Common myeloid progenitor, CD34-positive (primary cell): ENCODE measurements around the gene LRRC45.

Experiments
- CTCF ChIA-PET: fragments of 350-600 bp; sonication (Branson Sonifier 250); formaldehyde crosslinking; loops from one replicate; lab custom pipeline; 2021; ENCODE audit warnings: antibody characterized with exemption; lab: Charles Lee
- POLR2A ChIA-PET: fragments of 350-600 bp; sonication (Branson Sonifier 250); formaldehyde crosslinking; loops from one replicate; lab custom pipeline; 2021; ENCODE audit warnings: antibody characterized with exemption; lab: Charles Lee
- DNase-seq, 3 donors: peaks; one replicate each; pipeline versions ENCODE4 v3.0.0 to v3.0.0-alpha.2; 2013
- H3K27ac ChIP-seq, 2 experiments: 1 replicate in 1 of 2; 2 replicates in 1 of 2; pipeline ENCODE4 v1.7.0; 2013; ENCODE audit warnings: inconsistent platforms in 2 of 2, low read length in 2 of 2, mild to moderate bottlenecking in 2 of 2, low read depth in 1 of 2, moderate library complexity in 1 of 2; ENCODE audit not compliant: severe bottlenecking in 2 of 2, insufficient read depth in 1 of 2, poor library complexity in 1 of 2
- H3K27me3 ChIP-seq, 5 experiments: replicated peaks in 2 of 5; 1 replicate in 3 of 5; 2 replicates in 2 of 5; pipeline versions ENCODE4 v1.6.1 to v1.7.0; 2013; ENCODE audit warnings: low read length in 4 of 5, mild to moderate bottlenecking in 2 of 5, moderate library complexity in 2 of 5, inconsistent platforms in 1 of 5; ENCODE audit not compliant: insufficient read depth in 5 of 5, control insufficient read depth in 4 of 5
- H3K36me3 ChIP-seq, 4 experiments: 1 replicate in 2 of 4; 2 replicates in 2 of 4; pipeline versions ENCODE4 v1.6.1 to v1.7.0; 2013; ENCODE audit warnings: low read length in 3 of 4, control low read depth in 1 of 4, mild to moderate bottlenecking in 1 of 4; ENCODE audit not compliant: control insufficient read depth in 4 of 4, insufficient read depth in 4 of 4
- H3K4me1 ChIP-seq, 4 experiments: 1 replicate in 3 of 4; 2 replicates in 1 of 4; pipeline versions ENCODE4 v1.6.1 to v1.7.1; 2013; ENCODE audit warnings: low read length in 3 of 4, mild to moderate bottlenecking in 3 of 4, control low read depth in 1 of 4, inconsistent platforms in 1 of 4, moderate library complexity in 1 of 4; ENCODE audit not compliant: control insufficient read depth in 4 of 4, insufficient read depth in 4 of 4; ENCODE audit errors: control extremely low read depth in 1 of 4
- H3K4me3 ChIP-seq, 7 experiments: 1 replicate in 4 of 7; 2 replicates in 3 of 7; pipeline versions ENCODE4 v1.5.1 to v1.7.0; 2013; ENCODE audit warnings: mild to moderate bottlenecking in 7 of 7, low read length in 6 of 7, moderate library complexity in 6 of 7, inconsistent platforms in 2 of 7, low read depth in 2 of 7, control low read depth in 1 of 7; ENCODE audit not compliant: insufficient read depth in 4 of 7, control insufficient read depth in 1 of 7; ENCODE audit errors: extremely low read depth in 1 of 7
- H3K9me3 ChIP-seq, 5 experiments: 1 replicate in 4 of 5; 2 replicates in 1 of 5; pipeline versions ENCODE4 v1.6.1 to v1.7.1; 2013; ENCODE audit warnings: low read length in 4 of 5, mild to moderate bottlenecking in 2 of 5, inconsistent platforms in 1 of 5, low read depth in 1 of 5, moderate library complexity in 1 of 5; ENCODE audit not compliant: control insufficient read depth in 4 of 5, insufficient read depth in 2 of 5; ENCODE audit errors: control extremely low read depth in 1 of 5
- WGBS: methylation state at CpG from one replicate; pipeline ENCODE4 v1.1.5; 2013; ENCODE audit not compliant: insufficient coverage; 5-methylcytosine and 5-hydroxymethylcytosine counted together

The LRRC45 gene

DNA sequence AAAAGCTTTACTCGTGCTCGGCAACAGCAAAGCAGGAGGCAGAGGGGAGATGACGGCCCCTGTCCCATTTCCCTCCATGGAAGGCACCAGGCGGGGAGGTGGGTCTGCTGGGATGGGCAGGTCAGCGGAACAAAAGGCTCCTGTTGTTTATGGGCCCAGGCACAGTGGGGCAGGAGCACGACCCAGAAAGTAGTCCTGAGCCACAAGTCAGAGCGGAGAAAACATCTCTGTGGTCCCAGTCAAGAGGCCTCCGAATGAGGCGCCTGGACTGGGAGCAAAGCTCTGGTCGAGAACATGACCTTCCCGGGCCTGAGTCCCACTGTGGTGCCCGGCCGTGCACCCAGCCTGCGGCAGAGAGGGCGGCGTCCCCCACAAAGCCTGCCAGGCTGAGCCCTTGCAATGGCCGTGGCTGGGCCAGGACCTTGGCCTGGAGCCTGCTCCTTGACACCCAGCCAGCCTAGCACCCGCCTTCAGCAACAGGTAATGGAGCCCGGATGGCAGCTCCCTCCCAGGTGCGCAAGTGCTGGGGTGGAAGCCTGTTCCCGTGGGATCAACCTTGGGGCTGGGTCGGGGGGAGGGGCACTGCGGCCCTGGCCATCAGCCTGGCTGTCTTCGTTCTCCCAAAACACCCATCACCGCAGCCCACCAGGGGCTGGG, 24.9 kb downstream of the LRRC45 start:
- H3K27me3 ChIP-seq: no peaks in the 10 kb centered on the region
- H3K9me3 ChIP-seq: no peaks in the 10 kb centered on the region
- POLR2A ChIA-PET: no interaction called here
- peaks cover 0 to 23% (median 18%) of the 10 kb centered on the region in 4 experiments for H3K4me1 ChIP-seq
- CTCF ChIA-PET: no interaction called here
- H3K4me3 ChIP-seq: no peak overlapping the region
- DNase-seq: no peak
- no peak overlapping the region for H3K27ac ChIP-seq
- 98% methylated on average over 24 of the region's 25 CpGs for WGBS
- peaks cover 0 to 30% (median 19%) of the 10 kb centered on the region in 4 experiments for H3K36me3 ChIP-seq

GRCh38 chr17:82048571-82048971, 25.5 kb downstream of the LRRC45 start:
- POLR2A ChIA-PET: no interaction called here
- DNase-seq: no peak
- no peaks in the 10 kb centered on the region for H3K9me3 ChIP-seq
- CTCF ChIA-PET: no interaction called here
- H3K36me3 ChIP-seq: peaks cover 0 to 35% (median 19%) of the 10 kb centered on the region in 4 experiments
- no peaks in the 10 kb centered on the region for H3K27me3 ChIP-seq
- H3K4me3 ChIP-seq: no peak overlapping the region
- WGBS: 96% methylated on average over 13 of the region's 20 CpGs
- H3K27ac ChIP-seq: no peak overlapping the region
- H3K4me1 ChIP-seq: peaks cover 0 to 25% (median 21%) of the 10 kb centered on the region in 4 experiments

- peaks cover 0 to 25% (median 21%) of the 10 kb centered on the region in 4 experiments for H3K4me1 ChIP-seq
- no peak for DNase-seq
- no peak overlapping the region for H3K4me3 ChIP-seq
- H3K9me3 ChIP-seq: no peaks in the 10 kb centered on the region
- H3K36me3 ChIP-seq: peaks cover 0 to 41% (median 21%) of the 10 kb centered on the region in 4 experiments
- POLR2A ChIA-PET: no interaction called here
- no peak overlapping the region for H3K27ac ChIP-seq
- WGBS: 100% methylated on average over 3 of the region's 8 CpGs
- CTCF ChIA-PET: no interaction called here
- H3K27me3 ChIP-seq: no peaks in the 10 kb centered on the region
These were observed 26.0 kb downstream of the LRRC45 start for GRCh38 chr17:82049106-82049505.

- Histone ChIP-seq H3K27ac (no peak overlapping the region), H3K27me3 (no peaks in the 10 kb centered on the region), H3K4me1 (peaks cover 0 to 25% (median 21%) of the 10 kb centered on the region in 4 experiments), H3K36me3 (peaks cover 0 to 45% (median 24%) of the 10 kb centered on the region in 4 experiments), H3K4me3 (no peak overlapping the region), H3K9me3 (no peaks in the 10 kb centered on the region)
- no peak for DNase-seq
- ChIA-PET POLR2A (interaction anchor here (0.5 kb wide), 1 partner anchor 66 kb away, joined by 3 read pairs; no protein-coding TSS in a partner anchor), CTCF (interaction anchor here (0.9 to 1.9 kb wide), 3 partner anchors 10 to 17 kb away, joined by 4 to 8 read pairs (median 5); partner anchors contain the start of gene DCXR)
- 98% methylated on average over 16 of the region's 16 CpGs for WGBS
These were observed 26.4 kb downstream of the LRRC45 start for GRCh38 chr17:82049521-82049971.

DNA sequence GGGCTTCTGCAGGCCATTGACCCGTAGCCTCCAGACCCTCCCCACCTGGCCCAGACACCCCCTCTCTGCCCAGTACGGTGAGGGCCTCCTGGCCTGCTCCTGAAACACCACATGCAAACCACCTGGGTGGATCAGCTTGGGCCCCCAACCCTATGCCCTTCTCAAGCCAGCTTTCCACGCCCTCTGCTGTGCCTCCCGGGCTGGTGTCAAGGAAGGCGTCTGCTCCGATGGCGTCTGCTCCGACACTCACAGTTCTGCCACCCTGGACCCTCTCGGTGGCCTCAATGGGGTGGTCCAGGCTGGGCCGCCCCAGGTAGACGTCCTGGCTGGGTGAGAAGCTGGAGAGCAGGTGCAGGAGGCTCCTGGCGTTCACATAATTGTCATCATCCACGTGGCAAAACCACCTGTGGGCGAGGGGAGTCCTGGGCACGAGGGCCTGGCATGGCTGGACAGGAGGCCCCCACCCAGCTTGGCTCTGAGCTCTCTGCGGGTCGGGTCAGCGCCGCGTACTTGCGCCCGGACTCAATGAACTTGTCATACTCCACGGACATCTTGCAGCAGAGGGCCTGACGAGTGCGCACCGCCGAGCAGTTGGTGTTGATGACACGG, 27.2 kb downstream of the LRRC45 start:
- Histone ChIP-seq H3K27me3 (no peaks in the 10 kb centered on the region), H3K27ac (no peak overlapping the region), H3K4me1 (peaks cover 0 to 25% (median 21%) of the 10 kb centered on the region in 4 experiments), H3K9me3 (no peaks in the 10 kb centered on the region), H3K36me3 (peaks cover 2 to 52% (median 30%) of the 10 kb centered on the region in 4 experiments), H3K4me3 (peak overlapping the region in 5 of 7 experiments; percentile 68 to 95 (median 81))
- ChIA-PET POLR2A (interaction anchor here (0.5 kb wide), 1 partner anchor 66 kb away, joined by 3 read pairs; no protein-coding TSS in a partner anchor), CTCF (interaction anchor here (0.9 to 1.9 kb wide), 3 partner anchors 10 to 16 kb away, joined by 4 to 8 read pairs (median 5); partner anchors contain the start of gene DCXR)
- 94% methylated on average over 26 of the region's 28 CpGs for WGBS
- DNase-seq: no peak

DNA sequence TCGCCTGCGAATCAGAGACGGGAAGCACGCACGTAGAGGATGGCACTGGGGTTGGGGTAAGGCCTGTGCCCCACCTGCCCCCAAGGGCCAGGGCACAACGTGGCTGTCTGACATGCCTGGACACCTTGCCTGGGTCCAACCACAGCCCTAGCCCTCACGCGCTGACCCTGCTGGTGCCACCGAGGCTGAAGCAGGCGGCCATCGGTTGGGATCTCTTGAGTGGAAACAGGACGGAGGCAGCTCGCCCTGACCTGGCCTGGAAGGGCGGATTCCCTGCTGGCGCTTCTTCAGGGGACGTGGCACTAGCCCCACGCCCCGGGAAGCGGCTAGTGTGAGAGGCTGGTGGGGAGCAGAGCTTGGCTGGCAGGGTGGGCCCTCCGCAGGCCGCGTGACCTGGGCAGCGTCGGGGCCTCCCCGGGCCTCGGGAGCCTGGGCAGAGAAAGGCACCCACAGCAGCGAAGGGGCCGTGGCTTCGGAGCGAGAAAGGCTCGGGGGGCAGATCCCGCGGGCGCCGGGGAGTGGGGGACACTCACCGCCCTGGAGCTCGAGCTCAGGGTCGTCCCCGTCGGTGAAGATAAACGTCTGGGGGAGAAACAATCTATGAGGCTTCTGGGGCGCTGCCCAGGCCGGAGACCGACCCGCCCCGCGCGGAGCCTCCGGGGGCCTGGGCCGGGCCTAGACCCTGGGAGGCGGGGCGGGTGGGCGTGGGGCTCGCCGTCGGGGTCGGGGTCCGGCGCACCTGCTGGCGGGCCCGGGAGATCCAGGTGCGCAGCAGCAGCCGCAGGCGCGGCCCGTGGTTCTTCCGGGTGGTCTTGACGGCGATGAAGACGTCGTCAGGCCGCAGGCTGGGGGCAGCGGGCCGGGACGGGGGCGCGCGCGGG, 27.9 kb downstream of the LRRC45 start:
- peak overlapping the region; percentile 62 to 95 (median 81) for H3K4me3 ChIP-seq
- 29% methylated on average over 47 of the region's 79 CpGs for WGBS
- ChIA-PET CTCF (interaction anchor here (1.2 to 1.9 kb wide), 2 partner anchors 9 to 13 kb away, joined by 5 to 8 read pairs; partner anchors contain the start of gene DCXR), POLR2A (no interaction called here)
- no peaks in the 10 kb centered on the region for H3K9me3 ChIP-seq
- H3K36me3 ChIP-seq: peaks cover 4 to 60% (median 33%) of the 10 kb centered on the region in 4 experiments
- peaks cover 0 to 25% (median 21%) of the 10 kb centered on the region in 4 experiments for H3K4me1 ChIP-seq
- H3K27ac ChIP-seq: peak overlapping the region in 1 of 2 experiments; percentile 61
- peak in 1 of 3 donors; percentile 13 for DNase-seq
- H3K27me3 ChIP-seq: no peaks in the 10 kb centered on the region
